HG03442 (cell line): ENCODE results near the gene PDLIM5.
"Not testable (repeated sequence)": the region's sequence is repeated elsewhere in the genome, so short reads cannot be mapped to it uniquely, and the experiment has no call there.

Experiments used
- ATAC-seq: cut with Tn5 transposase; IDR thresholded peaks from one replicate; pipeline ENCODE4 v1.9.1; 2021; ENCODE audit warnings: mild to moderate bottlenecking, moderate library complexity; ENCODE audit not compliant: unreplicated experiment

PDLIM5 gene, protein sequence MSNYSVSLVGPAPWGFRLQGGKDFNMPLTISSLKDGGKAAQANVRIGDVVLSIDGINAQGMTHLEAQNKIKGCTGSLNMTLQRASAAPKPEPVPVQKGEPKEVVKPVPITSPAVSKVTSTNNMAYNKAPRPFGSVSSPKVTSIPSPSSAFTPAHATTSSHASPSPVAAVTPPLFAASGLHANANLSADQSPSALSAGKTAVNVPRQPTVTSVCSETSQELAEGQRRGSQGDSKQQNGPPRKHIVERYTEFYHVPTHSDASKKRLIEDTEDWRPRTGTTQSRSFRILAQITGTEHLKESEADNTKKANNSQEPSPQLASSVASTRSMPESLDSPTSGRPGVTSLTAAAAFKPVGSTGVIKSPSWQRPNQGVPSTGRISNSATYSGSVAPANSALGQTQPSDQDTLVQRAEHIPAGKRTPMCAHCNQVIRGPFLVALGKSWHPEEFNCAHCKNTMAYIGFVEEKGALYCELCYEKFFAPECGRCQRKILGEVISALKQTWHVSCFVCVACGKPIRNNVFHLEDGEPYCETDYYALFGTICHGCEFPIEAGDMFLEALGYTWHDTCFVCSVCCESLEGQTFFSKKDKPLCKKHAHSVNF

GRCh38 chr4:94451695-94452475 lies at the start of gene PDLIM5:
Gene PDLIM5, plus strand, starts transcription at chr4:94451942. Its CDS starts 3,347 bp downstream, at chr4:94455289.
- peak; percentile 92 for ATAC-seq

DNA sequence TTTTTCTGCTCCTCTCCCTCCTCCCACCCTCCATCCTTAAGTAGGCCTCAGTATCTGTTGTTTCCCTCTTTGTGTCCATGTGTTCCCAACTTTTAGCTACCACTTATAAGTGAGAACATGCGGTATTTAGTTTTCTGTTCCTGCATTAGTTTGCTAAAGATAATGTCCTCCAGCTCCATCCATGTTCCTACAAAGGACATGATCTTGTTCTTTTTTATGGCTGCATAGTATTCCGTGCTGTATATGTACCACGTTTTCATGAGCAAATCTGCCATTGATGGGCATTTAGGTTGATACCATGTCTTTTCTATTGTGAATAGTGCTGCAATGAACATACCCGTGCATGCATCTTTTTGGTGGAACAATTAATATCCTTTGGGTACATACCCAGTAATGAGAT lies 49.3 kb upstream of the PDLIM5 start:
- not testable (repeated sequence) for ATAC-seq

DNA sequence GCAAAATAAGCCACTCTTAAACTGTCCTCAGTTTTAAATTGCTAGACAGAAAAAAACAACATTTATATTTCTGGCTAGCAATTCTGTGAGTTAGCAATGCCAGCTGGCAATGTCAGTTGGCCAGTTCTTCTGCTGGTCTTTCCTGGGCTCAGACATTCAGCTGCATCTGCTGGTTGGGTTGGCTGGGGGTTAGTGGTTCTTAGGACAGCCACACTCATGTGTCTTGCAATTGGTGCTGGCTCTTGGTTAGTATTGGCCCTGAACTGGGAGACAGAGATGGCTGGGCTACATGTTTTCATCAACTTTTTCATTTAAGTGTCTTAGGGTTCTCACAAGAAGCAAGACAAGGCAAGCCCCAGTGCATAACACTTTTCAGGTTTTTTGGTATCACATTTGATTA lies 48.0 kb upstream of the PDLIM5 start:
- no peak for ATAC-seq

- ATAC-seq: peak; percentile 84
These were observed 44.9 kb upstream of the PDLIM5 start for GRCh38 chr4:94406668-94407437.

DNA sequence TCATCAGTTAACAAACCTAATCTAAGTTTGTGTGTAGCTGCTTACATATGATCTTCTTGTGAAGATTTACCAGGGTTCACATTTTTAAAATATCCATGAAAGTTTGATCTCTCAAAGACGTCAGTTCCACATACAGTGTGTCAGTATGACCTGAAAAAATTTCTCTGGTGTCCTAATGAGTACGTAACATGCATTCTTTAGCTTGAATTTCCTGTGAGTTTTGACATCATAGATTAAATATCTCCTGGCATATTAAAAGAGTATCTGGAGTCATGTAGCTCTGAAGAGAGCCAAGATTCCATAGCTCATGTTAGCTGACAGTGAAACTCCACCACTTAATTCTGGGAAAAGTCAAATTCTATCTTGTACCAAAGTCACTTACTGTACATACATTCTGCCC lies 43.9 kb upstream of the PDLIM5 start:
- ATAC-seq: no peak

GRCh38 chr4:94408549-94409374 lies 43.0 kb upstream of the PDLIM5 start:
- ATAC-seq: no peak

DNA sequence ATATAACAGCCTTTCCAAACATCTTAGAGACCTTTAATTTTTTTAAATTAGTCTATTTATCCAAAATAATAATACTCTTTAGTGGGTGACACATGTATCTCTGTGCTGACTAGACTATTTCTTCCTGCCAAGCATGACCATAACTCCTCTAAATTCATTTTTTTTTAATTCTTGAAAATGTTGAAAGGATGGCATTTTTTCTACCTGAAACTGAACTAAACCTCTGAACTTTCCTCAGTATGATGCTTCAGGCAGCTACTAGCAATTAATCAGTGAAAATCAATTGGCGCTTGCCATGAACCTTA lies 42.4 kb upstream of the PDLIM5 start:
- no peak for ATAC-seq

- no peak for ATAC-seq
These were observed 41.8 kb upstream of the PDLIM5 start for GRCh38 chr4:94409962-94410361.

- ATAC-seq: no peak
These were observed 41.0 kb upstream of the PDLIM5 start for GRCh38 chr4:94410678-94411206.

GRCh38 chr4:94411296-94411695 lies 40.4 kb upstream of the PDLIM5 start:
- no peak for ATAC-seq

DNA sequence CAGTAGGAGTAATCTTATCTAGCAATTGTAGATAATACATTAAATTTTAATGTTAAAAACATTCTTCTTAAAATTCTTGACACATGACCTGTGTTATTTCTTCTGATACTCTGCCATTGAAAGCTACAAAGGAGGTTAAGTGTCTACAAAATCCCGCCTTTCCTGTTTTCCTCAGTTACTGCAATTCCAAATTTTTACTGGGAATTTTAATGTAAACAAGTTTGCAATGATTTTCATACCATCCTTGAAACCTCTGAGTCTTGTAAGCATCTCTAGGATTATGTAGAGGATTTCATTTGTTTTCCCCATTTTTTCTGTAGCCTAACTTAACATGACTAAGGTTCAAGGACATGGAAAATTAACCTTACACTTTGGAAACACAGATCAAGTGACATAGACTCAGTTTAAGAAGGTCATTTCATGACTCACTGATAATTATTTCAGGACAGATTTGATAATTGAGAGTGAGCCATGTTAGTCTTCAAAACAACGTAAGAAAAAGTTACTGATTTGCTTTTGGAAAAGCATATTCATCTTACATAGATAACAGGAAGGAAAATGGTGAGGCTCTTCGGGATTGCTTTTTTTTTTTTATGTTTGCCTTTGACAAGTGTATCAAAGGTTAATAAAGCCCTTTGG lies 39.6 kb upstream of the PDLIM5 start:
- no peak for ATAC-seq

DNA sequence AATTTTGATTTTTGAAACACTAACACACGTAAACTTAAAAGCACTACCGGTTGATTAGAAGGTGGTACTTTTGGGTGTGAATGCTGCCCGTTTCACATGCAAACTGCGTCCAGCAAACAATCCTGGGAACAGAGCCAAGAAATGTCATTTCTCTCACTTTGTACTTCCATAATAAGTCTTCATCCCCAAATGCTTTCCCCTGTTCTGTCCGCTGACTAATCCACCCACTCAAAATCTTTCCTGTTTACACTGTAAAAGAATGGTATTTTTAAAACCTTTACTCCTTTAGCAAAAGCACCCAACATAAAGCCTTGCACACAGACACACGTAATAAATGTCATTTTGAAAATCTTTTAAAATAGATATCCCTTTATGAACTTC lies 39.1 kb upstream of the PDLIM5 start:
- no peak for ATAC-seq

GRCh38 chr4:94413085-94413840 lies 38.5 kb upstream of the PDLIM5 start:
- no peak for ATAC-seq

GRCh38 chr4:94414907-94415306 lies 36.8 kb upstream of the PDLIM5 start:
- ATAC-seq: no peak

DNA sequence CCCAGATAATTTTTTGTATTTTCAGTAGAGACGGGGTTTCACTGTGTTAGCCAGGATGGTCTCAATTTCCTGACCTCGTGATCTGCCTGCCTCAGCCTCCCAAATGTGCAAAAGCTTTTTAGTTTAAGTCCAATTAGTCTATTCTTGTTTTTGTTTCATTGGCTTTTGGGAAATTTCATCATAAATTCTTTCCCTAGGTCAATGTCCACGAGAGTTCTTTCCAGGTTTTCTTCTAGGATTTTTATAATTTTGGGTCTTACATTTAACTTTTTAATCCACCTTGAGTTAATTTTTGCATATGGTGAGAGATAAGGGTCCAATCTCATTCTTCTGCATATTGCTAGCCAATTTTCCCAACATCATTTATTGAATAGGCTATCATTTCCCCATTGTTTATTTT lies 36.3 kb upstream of the PDLIM5 start:
- ATAC-seq: no peak

DNA sequence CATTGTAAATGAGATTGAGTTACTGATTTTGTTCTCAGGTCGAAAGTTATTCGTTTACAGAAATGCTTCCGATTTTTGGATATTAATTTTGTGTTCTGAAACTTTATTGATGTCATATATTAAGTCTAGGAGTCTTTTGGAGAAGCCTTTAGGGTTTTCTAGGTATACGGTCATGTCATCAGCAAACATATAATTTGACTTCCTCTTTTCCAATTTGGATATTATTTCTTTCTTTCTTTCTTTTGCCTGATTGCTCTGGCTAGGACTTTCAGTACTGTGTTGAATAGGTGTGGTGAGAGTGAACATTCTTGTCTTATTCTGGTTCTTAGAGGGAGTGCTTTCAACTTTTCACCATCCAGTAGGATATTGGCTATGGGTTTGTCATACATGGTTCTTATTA lies 35.4 kb upstream of the PDLIM5 start:
- ATAC-seq: no peak

GRCh38 chr4:94416981-94417380 lies 34.8 kb upstream of the PDLIM5 start:
- no peak for ATAC-seq

- ATAC-seq: no peak
These were observed 32.2 kb upstream of the PDLIM5 start for GRCh38 chr4:94419549-94419948.

DNA sequence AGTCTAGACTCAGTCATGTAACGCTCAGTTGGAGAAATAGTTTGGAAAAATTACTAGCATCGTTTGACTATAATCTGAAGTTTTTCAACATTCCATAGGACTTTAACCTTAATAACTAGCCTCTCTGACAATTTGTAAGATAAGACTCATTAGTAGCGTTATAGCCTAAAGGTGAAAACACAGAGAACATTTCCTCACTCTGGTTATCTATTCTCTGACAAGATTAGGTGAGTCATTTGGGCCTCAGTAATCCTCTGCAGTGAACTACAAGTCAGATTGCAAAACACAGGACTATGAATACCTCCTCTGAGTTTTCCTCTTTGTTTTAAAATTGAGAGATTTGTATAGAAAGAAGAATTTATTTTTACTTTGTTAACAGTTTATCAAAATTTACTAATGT lies 31.8 kb upstream of the PDLIM5 start:
- no peak for ATAC-seq
